GM21737 (cell line): ENCODE measurements around the gene AKNA.

Source experiments
- ATAC-seq: cut with Tn5 transposase; IDR thresholded peaks from one replicate; pipeline ENCODE4 v1.9.1; 2021; ENCODE audit warnings: mild to moderate bottlenecking, moderate library complexity; ENCODE audit not compliant: unreplicated experiment

The AKNA gene

GRCh38 chr9:114376586-114377445 lies 11.0 kb downstream of the AKNA start:
- no peak for ATAC-seq

DNA sequence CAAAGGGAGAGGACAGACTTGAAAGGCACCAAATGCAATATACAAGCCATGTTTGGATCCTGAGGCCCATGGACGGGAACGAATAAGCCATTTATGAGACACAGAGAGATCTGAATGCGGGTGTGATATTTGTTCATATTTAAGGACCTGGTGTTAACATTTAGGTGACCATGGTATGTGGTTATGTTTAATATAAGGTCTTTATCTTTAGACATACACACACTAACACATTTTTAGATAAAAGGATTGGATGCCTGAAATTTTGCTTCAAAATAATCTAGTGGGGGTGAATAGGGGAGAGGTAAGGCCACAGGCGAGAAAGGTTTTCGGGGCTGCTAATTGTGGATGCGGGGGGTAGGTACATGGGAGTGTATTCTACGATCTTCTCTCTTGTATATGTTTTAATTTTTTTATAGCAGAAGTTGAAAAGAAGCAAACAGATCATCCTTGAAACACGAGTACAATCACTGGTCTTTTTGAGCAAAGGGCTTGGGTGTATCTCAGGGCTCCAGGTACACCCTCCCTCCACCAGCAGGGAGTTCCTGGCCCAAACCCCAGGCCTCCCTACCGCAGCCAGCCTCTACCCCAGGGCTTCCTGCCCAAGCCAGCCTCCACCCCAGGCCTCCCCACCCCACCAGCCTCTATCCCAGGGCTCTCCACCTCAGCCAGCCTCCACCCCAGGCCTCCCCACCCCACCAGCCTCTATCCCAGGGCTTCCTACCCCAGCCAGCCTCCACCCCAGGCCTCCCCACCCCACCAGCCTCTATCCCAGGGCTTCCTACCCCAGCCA lies 12.2 kb downstream of the AKNA start:
- no peak for ATAC-seq

DNA sequence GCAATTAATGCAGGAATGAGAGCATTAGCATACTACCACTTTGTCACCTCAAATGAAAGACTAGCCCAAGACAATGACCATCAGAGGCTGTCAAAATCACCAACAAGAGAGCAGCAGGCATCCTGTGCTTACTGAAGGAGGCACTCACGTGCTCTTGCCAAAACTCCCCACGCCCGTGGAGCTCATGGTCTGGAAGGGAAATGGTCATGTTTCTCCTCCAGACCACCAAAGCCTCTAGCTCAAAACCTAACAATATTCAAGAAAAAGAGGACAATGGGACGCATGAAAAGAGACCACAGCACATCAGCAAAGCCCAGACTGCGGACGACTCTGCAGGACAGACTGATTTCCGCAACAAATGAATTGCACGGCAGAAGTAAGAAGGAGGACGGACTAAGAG lies 12.8 kb downstream of the AKNA start:
- no peak for ATAC-seq

- no peak for ATAC-seq
Observed at GRCh38 chr9:114373960-114374730, 13.6 kb downstream of the AKNA start.

- ATAC-seq: peak; percentile 91
Observed at GRCh38 chr9:114372921-114373448, 14.8 kb downstream of the AKNA start.

DNA sequence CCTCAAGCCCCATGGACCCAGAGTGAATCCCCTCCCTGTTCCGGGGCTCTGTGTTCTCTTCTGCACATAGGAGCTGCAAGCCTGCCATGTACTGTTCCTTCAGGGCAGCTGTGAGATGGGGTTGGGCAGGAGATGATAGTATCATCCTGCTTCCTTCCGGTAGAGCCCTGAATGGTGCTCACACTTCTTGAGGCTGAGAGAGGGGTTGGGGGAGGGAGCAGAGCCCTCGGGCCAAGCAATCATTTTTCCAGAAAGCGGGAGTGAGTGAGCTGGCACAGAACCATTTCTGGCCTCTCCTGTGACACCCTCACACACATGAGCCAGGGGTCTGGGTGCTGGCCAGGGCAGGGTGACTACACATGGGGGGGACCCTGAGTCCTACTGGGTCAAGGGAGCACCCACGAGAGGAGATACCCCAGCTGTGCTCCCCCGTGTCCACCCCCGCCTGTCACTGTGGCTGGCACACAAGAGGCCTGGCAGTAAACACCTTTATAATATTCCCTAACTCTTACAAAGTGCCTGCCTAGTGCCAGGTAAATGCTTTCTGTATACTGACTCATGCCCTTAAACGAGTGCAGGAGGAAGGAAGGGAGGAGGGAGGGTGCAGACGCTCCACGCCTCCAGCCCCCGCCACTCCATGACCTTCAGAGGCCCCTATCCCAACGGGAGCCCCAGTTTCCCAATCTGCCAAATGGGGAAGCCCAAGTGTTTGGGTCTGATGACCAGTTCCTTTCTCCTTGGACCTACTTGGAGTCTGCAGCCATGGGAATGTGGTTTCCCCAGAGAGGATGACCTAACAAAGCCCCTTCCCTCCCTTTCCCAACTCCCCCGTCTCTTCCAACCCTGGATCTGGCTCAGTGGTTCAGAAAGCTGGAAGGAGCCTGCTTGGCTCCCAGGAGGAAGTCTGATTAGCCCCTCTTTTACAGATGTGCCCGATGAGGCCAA lies 15.5 kb downstream of the AKNA start:
- ATAC-seq: peak; percentile 33

DNA sequence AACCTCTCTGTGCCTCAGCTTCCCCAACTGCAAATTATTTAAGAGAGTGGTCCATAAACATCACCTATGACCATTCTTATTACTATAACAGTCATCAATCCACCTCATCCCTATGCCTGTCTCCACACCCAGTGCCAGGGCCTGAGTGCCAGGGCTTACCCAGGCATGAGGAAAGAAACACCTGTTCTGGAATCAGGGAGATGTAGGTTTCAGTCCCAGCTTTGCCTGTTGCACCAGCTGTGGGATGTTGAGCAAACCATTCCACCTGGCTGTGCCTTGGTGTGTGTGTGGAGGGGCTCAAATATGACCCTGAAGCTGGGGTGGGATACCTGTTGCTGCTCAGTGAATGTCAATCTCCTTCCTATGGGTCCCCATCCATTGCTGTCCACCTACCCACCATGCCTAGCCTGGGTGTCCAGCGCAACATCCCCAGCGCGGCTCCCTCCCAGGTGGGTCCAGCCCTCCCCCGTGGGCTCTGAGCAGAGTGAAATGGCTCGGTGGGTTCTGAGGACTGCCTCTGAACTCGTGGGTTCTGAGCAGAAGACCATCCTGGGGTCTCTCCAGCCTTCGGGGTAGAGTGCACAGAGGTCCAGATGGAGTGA lies 16.3 kb downstream of the AKNA start:
- no peak for ATAC-seq

DNA sequence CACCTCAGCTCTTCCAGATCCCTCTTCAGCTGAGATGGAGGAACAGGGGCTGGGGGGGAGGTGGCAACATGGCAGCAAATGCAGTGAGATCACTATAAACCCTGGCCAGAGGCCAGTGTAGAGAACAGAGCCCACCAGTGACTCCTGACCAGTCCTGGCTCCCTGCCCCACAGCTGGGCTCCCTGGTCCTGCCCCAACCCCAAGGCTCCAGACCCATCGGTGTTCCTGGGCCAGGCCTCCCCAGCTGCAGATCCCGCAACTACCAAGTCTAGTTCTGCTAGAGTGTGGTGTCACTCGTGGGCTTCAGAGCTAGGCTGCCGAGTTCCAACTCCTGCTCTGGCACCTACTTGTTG lies 16.8 kb downstream of the AKNA start:
- no peak for ATAC-seq

DNA sequence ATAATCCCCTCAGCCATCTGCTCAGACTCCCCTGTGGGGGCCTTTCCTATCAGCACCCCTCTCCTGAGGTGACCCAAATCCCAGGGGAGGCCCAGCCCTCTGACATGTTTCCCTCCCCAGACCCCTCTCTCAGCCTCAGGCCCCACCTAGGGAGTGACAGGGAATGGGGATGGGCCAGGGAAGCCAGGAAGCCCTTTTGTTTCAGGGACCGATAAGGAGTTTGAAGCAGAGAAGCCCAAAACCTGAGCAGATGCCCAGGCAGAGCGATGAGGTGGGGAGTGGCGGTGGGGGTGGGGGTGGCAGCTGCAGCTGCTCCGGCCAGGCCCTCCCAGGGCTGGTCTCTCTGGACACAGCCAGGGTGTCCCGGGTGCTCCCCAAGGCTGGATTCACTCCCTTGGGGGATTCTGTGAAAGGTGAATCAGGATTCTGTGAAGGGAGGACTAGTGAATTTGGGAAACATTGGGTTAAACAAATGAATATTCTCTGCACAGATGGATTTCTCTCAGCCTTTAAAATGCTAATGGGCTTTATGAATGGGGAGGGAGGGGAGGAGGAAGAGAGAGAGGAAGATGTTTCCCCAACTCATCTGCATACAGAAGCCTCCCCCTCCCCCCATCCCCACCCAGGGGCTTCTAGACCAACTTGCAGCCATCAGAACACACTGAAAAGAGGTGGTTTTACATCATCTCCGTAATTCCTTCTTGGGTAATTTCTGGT lies 17.4 kb downstream of the AKNA start:
- no peak for ATAC-seq

DNA sequence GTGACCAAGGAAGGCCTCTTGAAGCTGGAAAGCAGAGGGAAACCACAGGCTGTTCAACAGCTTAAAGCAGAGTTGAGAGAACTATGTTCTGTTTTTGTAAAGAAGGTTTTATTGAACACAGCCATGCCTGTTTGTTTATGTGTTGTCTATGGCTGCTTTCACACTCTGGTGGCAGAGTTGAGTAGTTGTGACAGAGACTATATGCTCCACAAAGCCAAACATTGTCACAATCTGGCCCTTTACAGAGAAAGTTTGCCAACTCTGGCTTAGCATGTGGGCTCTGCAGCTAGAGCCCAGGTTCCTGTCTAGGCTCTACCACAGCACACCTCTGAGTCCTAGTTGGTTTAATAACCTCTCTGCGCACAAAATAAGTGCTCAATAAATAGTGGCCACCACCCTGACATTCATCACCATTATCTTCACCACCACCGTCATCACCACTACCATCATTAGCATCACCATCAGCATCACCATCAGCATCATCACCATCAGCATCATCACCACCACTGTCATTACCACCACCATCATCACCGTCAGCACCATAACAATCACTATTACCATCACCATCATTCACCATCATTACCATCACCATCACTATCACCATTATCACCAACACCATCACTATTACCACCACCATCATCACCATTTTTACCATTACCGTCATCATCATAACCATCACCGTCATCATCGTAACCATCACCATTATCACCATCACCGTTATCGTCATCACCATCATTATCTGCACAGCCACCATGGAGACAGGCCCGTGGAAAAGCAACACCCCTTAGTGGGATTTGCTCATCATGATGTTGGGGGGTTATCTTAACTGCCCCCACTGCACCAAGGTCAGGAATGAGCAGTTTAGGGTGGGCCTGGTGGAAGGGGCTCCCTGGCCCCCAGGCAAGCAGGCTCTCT lies 18.3 kb downstream of the AKNA start:
- no peak for ATAC-seq

DNA sequence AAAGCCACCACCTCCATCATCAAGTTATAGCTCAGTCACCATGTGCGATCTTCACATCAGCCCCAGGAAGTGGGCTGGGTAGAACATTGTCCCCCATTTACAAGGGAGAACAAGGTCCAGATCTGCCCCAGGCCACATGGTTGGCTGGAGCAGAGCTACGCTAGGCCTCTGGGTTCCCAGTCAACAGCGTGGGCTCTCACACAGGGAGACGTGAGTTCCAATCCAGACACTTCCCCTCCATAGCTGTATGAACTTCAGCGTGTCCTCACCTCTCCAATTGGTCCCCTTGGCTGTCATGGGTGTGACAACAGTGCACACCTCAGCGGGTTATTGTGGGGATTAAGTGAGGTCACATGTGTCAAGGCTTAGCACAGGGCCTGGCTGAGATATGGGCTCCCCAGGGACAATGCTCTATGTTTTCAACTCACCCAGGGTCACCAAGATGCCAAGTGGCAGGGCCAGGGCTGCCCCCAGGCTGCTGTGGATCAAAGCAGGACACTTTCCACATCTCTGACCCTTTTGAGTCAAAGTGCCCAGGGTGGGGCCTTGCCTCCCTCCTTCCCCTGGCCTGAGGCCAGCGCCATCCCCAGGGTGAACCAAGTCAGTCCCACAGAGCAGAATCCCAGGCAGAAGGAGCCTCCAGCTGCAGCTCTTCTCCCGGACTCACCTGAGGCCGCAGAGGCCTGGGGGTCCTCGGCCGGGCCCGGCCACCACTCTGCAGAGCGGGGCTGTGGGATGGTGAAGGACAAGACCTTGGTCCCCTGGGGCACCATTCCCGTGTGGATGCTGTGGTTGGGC lies 19.8 kb downstream of the AKNA start:
- ATAC-seq: no peak

DNA sequence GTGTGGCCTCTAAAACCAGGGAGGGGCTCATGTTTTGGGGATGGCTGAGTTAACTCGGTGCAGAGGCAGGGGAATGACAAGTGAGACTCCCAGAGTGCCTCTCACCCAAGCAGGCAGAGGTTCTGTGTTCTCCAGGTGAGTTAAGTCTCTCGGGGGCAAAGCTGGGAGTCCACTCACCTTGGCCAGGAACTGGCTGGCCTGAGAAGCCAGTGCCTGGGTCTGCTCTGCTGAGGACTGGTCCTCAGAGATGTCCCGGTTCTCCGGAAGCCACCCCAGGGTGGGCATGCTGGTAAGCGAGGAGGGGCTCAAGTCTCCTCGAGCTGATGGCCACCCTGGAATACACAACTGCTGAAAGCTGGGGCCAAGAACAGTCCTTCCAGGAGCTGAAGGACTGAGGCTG lies 20.4 kb downstream of the AKNA start:
- no peak for ATAC-seq

- peak; percentile 39 for ATAC-seq
Observed at GRCh38 chr9:114366334-114367128, 21.3 kb downstream of the AKNA start.

GRCh38 chr9:114365194-114365593 lies 22.6 kb downstream of the AKNA start:
- no peak for ATAC-seq

DNA sequence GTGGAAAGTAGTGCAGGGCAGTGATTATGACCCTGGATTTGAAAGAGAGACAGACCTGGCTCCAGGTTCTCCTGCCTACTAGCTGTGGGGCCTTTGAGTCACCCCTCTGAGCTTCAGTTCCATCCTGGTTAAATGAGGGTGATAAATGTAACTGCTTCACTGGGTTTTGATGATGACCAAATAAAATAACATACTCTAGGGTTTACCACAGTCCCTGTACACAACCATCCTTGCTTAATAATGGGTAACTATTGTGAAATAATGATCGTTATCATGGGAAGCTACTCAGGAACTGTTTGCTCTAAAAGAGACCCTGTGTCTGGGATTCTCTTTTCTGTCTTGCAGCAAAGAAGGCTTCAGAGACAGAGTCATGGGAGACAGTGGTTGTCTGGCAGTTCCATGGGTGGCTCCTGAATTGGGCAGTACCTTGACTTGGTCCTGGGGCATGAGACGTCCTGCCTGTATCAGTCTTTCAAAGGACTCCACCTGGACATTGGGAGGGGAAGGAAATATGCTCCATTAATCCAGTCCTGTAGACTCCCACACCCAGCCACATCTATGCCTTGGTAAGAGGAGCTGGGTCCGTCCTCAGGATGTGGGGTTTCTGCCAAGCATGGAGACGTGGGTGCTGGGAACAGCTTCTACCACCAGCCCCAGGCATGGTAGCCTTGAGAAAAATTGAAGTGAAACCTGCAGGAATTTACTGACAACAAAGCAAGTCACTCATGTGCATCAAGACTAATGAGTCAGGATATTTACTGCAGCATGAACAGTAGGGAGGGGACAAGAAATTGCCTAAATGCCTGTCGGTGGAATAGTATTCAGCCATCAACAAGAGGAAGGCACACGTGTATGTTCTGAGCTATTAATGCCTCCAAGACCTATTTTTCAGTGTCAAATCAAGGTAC lies 23.4 kb downstream of the AKNA start:
- ATAC-seq: no peak
